Upper lobe of left lung (tissue), 4 donors: ENCODE results near the gene NRP1.

Experiments
- EP300 ChIP-seq, 4 donors: sonication (generic); formaldehyde crosslinking; IDR thresholded peaks; one replicate each; pipeline ENCODE4 v1.5.1; 2017; ENCODE audit warnings: antibody characterized with exemption in 4 of 4, control low read depth in 2 of 4
- POLR2A ChIP-seq, 4 donors: fragments of 450-650 bp; IDR thresholded peaks; one replicate each; pipeline ENCODE4 v1.5.1; 2016 to 2017; ENCODE audit warnings: antibody characterized with exemption in 4 of 4, mild to moderate bottlenecking in 2 of 4
- POLR2AphosphoS5 ChIP-seq, 2 donors: sonication (generic); formaldehyde crosslinking; IDR thresholded peaks; one replicate each; pipeline ENCODE4 v1.5.1; 2017; ENCODE audit warnings: antibody characterized with exemption in 2 of 2
- TF ChIP-seq, protein P1 (sequence below), 6 experiments: fragments of 450-650 bp in 4 of 6; fragments of 200-600 bp in 2 of 6; sonication (generic) in 2 of 6; IDR thresholded peaks; one replicate each; pipeline ENCODE4 v1.5.1; 2016 to 2019; ENCODE audit warnings: antibody characterized with exemption in 6 of 6

DNA sequence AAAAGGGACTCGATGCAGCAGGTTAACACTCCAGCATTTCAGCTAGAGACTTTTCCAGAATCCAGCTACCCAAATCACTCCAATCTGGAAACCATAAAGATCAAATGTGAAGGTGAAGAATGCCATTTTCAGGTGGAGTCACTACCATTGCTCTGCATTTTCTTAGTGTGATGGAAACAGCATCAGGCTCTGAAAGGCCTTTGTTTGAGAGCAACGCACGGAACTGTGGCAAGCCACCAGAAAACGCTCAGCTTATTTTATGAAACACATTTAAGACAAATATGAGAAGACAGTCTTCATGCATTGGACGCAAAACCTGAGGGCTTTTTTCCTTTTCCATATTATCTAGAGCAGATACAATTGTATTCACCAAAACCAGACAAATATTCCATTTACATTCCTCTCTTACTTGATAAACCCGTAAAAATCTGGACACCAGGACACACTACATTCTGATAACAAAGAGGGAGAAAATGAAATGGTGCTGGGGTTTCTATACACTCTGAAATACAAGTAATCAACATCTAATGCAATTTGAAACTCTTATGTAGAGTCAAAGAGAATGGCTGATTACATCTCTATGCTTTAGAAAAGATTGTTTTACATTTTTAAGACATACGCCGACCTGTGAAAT, 99.1 kb downstream of the NRP1 start:
- TF ChIP-seq EP300 (IDR thresholded peaks at IDR 0.05) (no peak), POLR2AphosphoS5 (IDR thresholded peaks at IDR 0.05) (no peak), POLR2A (IDR thresholded peaks at IDR 0.05) (no peak)
- TF ChIP-seq, protein P1, sequence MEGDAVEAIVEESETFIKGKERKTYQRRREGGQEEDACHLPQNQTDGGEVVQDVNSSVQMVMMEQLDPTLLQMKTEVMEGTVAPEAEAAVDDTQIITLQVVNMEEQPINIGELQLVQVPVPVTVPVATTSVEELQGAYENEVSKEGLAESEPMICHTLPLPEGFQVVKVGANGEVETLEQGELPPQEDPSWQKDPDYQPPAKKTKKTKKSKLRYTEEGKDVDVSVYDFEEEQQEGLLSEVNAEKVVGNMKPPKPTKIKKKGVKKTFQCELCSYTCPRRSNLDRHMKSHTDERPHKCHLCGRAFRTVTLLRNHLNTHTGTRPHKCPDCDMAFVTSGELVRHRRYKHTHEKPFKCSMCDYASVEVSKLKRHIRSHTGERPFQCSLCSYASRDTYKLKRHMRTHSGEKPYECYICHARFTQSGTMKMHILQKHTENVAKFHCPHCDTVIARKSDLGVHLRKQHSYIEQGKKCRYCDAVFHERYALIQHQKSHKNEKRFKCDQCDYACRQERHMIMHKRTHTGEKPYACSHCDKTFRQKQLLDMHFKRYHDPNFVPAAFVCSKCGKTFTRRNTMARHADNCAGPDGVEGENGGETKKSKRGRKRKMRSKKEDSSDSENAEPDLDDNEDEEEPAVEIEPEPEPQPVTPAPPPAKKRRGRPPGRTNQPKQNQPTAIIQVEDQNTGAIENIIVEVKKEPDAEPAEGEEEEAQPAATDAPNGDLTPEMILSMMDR (IDR thresholded peaks at IDR 0.05): no peak
